LNCAP (cell line): Measurements from ENCODE around the gene PEX6.

Experiments
- CTCF ChIP-seq: fragments of 450-650 bp; IDR thresholded peaks from 2 replicates; pipeline ENCODE4 v1.5.1; 2017; ENCODE audit warnings: mild to moderate bottlenecking

PEX6 gene

GRCh38 chr6:42968126-42968701, 10.8 kb downstream of the PEX6 start:
- TF ChIP-seq CTCF = no peak

- no peak for TF ChIP-seq CTCF
Observed at GRCh38 chr6:42967228-42967627, 11.8 kb downstream of the PEX6 start.

GRCh38 chr6:42966571-42966970, 12.4 kb downstream of the PEX6 start:
- no peak for TF ChIP-seq CTCF

- no peak; the same call in 1 of the 2 replicates for TF ChIP-seq CTCF
Observed at GRCh38 chr6:42963855-42964605, 15.0 kb downstream of the PEX6 start.

- no peak for TF ChIP-seq CTCF
Observed at GRCh38 chr6:42963179-42963854, 15.7 kb downstream of the PEX6 start.

GRCh38 chr6:42962502-42963178, 16.3 kb downstream of the PEX6 start:
- no peak for TF ChIP-seq CTCF

GRCh38 chr6:42962096-42962495, 16.9 kb downstream of the PEX6 start:
- no peak for TF ChIP-seq CTCF
